Activated naive CD8-positive, alpha-beta T cell treated with anti-CD3 and anti-CD28 coated beads, Interleukin-2, amount 50 U/mL, for 24 hours (primary cell): Measurements from ENCODE around the gene PCYT1B.

ENCODE experiments used
- ATAC-seq: fragments of 150-1000 bp; cut with Tn5 transposase; one replicate; pipeline ENCODE4 v1.10.0; 2021
- DNase-seq: peaks from one replicate; pipeline ENCODE4 v3.0.0; 2021
- H3K27ac Mint-ChIP-seq: one replicate; pipeline ENCODE4 v1.8.0; 2021; ENCODE audit warnings: mild to moderate bottlenecking, mixed read lengths
- H3K27me3 Mint-ChIP-seq: one replicate; pipeline ENCODE4 v1.8.0; 2021; ENCODE audit warnings: mixed read lengths
- H3K36me3 Mint-ChIP-seq: one replicate; pipeline ENCODE4 v1.8.0; 2021; ENCODE audit warnings: low read depth, mixed read lengths
- H3K4me1 Mint-ChIP-seq: one replicate; pipeline ENCODE4 v1.8.0; 2021; ENCODE audit warnings: mixed read lengths
- H3K4me3 Mint-ChIP-seq: one replicate; pipeline ENCODE4 v1.8.0; 2021; ENCODE audit warnings: mild to moderate bottlenecking, moderate library complexity, mixed read lengths
- H3K9me3 Mint-ChIP-seq: one replicate; pipeline ENCODE4 v1.8.0; 2021; ENCODE audit warnings: mixed read lengths

PCYT1B gene

DNA sequence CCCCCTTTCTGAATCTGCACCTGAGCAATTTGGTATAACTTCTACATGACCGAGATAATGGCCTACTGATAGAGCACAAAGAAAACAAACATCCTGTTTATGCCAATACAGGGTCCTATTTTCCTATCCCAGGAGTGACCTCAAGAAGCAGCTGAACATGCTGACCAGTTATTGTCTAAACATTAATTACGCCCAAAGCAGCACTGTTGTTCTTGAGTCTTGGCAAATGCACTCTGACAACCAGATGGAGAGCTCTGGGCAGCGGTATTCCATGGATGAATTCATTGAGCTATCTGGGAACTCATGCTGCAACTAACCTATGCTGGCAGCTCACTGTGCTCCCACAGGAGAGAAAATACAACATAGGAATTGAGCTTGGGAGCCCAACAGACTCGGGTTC lies 52.6 kb downstream of the PCYT1B start:
- no peaks in the 10 kb centered on the region for H3K27me3 Mint-ChIP-seq
- H3K4me1 Mint-ChIP-seq = no peaks in the 10 kb centered on the region
- DNase-seq (no peak), ATAC-seq (no peak)
- H3K36me3 Mint-ChIP-seq = no peaks in the 10 kb centered on the region
- H3K4me3 Mint-ChIP-seq = no peak overlapping the region
- H3K27ac Mint-ChIP-seq = no peak overlapping the region
- no peaks in the 10 kb centered on the region for H3K9me3 Mint-ChIP-seq

DNA sequence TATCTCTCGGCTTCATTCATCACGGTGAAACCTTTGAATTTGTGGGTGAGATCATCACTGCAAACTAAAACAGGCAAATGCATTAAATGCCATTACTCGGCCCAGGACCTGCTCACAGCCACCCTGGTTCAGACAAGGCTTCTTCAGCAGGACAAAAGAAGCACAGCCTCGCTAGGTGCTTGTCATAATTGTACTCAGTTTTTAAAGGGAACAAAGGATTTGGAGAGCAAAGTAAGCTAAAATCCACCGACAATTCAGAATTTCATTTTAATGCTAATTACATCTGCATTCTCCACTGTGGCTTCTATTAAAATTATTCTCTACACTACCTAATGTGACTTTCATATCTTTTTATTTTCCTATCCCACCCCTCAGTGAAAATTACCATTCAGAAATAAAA lies 57.0 kb downstream of the PCYT1B start:
- ATAC-seq (no peak), DNase-seq (no peak)
- H3K4me1 Mint-ChIP-seq = no peaks in the 10 kb centered on the region
- no peaks in the 10 kb centered on the region for H3K9me3 Mint-ChIP-seq
- H3K36me3 Mint-ChIP-seq = no peaks in the 10 kb centered on the region
- no peaks in the 10 kb centered on the region for H3K27me3 Mint-ChIP-seq
- H3K27ac Mint-ChIP-seq = no peak overlapping the region
- no peak overlapping the region for H3K4me3 Mint-ChIP-seq

DNA sequence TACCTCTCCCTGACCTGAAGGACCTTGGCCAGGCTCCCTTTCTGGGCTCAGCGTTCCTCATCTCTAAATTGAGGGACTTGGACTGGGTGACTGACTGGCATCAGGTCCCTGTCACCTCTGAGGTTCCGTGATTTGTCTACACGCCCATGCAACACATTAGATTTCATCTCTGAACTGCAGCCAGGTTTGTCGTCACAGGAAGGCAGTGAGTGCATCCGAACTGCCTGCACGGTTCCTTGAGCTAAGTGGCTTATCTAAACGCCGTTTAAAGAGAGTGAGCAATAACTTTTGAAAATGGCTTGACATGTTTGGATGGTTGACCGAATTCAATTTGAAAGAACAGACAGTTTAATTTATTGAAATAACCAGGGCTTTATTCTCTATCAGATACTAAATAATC lies 70.1 kb downstream of the PCYT1B start:
- Mint-ChIP-seq H3K36me3 (no peaks in the 10 kb centered on the region), H3K4me1 (no peaks in the 10 kb centered on the region), H3K4me3 (no peak overlapping the region), H3K27ac (no peak overlapping the region), H3K9me3 (no peaks in the 10 kb centered on the region), H3K27me3 (no peaks in the 10 kb centered on the region)
- DNase-seq (no peak), ATAC-seq (no peak)

DNA sequence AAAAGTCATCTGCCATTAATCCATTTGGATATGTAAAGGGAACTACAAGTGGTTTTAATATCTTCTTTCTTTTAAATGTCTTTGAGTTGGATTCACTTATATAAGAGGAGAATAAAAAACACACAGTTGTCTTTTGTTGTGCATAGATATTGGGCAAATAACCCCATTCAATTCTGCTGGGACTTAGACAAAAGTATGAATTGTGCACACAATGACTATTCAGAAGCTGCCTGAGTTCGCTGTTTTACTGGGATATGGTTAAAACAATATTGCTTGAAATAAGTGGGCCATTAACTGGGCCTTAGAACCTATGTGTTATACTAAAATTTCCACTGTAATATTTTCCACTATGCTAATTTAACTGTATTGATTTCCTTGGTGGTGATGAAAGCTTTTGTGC lies 71.7 kb downstream of the PCYT1B start:
- DNase-seq (no peak), ATAC-seq (no peak)
- no peaks in the 10 kb centered on the region for H3K27me3 Mint-ChIP-seq
- no peak overlapping the region for H3K27ac Mint-ChIP-seq
- no peaks in the 10 kb centered on the region for H3K36me3 Mint-ChIP-seq
- H3K4me3 Mint-ChIP-seq = no peak overlapping the region
- no peaks in the 10 kb centered on the region for H3K4me1 Mint-ChIP-seq
- H3K9me3 Mint-ChIP-seq = no peaks in the 10 kb centered on the region

DNA sequence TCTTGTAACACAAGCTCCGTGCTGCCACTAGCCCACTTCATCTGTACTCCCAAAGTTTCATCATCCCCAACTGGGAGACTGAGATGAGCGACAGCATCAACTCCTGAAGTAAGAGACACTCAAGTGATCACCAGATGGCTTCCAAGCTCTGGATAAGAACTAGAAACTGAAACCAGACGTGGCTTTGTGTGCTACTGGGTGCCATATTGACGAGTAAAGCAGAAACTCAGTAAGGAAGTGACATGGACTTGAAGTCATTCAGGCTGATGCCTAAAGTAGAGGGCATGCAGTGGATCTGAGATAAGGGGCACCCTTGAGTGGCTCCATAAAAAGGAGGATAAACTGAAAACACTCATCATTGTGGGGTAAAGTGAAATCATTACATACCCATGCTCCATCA lies 72.4 kb downstream of the PCYT1B start:
- Mint-ChIP-seq H3K27ac (no peak overlapping the region), H3K4me3 (no peak overlapping the region), H3K36me3 (no peaks in the 10 kb centered on the region), H3K4me1 (no peaks in the 10 kb centered on the region), H3K27me3 (no peaks in the 10 kb centered on the region), H3K9me3 (no peaks in the 10 kb centered on the region)
- no peak for ATAC-seq
- no peak for DNase-seq

DNA sequence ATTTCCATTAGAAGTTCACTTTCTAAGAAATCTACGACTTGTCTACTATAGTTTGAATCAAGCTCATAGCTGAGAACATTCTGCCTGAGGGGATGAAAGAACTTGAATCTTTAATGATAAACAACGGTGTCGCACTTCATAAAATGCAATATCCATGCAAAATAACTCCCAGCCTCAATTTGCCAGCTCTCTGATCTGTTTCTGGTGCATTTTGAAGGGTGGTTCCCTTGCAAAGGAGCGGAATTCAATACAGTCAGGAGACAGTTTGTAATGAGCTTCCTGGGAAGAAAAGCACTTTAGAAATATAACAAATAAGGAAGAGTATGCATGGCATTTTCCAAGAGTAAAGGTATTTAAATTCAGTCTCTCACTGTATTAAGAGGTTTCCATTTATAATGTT lies 80.0 kb downstream of the PCYT1B start:
- ATAC-seq = no peak
- no peak for DNase-seq
- Mint-ChIP-seq H3K4me3 (no peak overlapping the region), H3K27me3 (no peaks in the 10 kb centered on the region), H3K9me3 (no peaks in the 10 kb centered on the region), H3K4me1 (no peaks in the 10 kb centered on the region), H3K27ac (no peak overlapping the region), H3K36me3 (no peaks in the 10 kb centered on the region)

DNA sequence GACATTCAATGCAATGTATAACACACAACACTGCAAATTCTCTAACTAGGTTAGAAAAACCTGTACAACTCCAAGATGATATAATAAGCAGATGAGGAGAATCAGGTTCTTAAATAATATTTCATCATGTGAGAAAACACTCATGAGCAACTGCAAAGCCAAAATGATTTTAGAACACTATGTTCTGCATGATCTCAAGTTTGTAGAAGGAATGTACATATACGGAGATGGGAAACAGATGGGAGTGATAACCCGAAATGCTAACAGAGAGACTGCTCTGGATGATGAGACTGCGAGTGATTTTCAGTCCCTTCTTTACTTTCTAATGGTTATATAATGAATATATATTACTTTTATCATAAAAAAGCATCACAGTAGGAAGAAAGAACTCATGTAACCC lies 80.9 kb downstream of the PCYT1B start:
- Mint-ChIP-seq H3K4me3 (no peak overlapping the region), H3K27ac (no peak overlapping the region), H3K36me3 (no peaks in the 10 kb centered on the region), H3K27me3 (no peaks in the 10 kb centered on the region), H3K9me3 (no peaks in the 10 kb centered on the region), H3K4me1 (no peaks in the 10 kb centered on the region)
- DNase-seq (no peak), ATAC-seq (no peak)

DNA sequence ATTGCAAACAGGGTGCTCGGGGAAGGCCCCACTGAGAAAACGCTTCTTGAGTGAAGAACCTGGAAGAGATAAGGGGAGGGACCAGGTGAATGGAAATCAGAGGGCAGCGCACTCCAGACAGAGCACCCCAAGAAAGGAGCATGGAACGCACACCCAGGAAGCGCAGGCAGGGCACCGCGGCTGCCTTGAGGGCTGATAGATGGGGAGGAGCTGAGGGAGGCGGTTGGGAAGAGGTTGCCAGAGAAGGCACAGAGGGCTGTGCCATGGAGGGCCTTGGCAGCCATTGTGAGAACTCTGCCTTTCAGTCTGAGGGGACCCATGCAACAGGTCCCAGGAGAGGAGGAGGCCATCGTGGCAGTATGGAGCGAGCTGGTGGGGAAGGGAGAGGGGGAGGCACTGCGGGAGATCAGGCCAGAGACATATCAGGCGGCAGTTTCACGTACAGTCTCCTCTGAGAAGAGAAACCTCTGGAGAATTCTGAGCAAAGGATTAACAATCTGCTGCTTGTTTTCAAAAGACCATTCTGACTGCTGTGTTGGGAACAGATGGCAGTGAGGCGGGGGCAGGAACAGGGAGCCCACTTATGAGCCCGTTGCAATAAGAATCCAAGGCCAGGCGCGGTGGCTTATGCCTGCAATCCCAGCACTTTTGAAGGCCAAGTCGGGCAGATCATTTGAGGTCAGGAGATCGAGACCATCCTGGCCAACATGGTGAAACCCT lies 83.7 kb downstream of the PCYT1B start:
- no peak for ATAC-seq
- Mint-ChIP-seq H3K9me3 (no peaks in the 10 kb centered on the region), H3K27ac (no peak overlapping the region), H3K4me3 (no peak overlapping the region), H3K36me3 (no peaks in the 10 kb centered on the region), H3K27me3 (no peaks in the 10 kb centered on the region), H3K4me1 (no peaks in the 10 kb centered on the region)
- no peak for DNase-seq

DNA sequence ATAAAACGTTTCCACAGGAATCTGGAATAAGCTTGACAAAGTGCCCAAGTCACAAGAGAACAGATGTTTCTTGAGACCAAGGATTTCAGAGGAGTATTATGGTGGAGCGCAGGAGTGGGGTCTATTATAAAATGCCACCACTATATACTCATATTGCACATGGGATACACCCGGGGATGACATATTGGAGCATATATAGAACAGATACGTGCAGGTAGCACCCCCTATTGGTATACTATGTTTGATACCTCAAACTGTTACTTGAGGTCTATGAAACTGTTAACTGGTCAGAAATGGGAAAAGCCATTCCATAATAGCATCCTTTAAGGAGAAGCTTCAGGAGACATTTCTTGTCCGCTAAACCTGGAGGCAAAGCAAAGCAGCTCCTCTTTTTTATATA lies 86.0 kb downstream of the PCYT1B start:
- DNase-seq = no peak
- Mint-ChIP-seq H3K27ac (no peak overlapping the region), H3K4me1 (no peaks in the 10 kb centered on the region), H3K27me3 (no peaks in the 10 kb centered on the region), H3K4me3 (no peak overlapping the region), H3K9me3 (no peaks in the 10 kb centered on the region), H3K36me3 (no peaks in the 10 kb centered on the region)
- no peak for ATAC-seq

DNA sequence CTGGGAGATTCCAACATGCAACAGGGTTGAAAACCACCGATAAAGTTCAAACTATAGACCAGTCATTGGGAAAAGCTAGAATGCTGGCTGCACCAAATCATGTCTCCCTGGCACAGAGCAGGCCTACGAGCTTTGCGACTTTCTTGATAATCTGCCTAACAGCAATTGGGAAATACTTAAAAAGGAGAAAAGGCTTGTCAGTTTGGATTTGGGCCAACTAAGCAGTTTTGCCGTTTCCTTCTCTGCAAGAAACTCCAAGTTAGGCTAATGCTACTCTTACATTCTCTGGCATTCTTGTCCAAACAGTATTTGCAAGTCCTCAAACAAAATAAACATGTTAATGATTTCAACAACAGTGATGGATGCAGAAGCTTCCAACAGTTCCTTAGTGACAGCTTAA lies 94.1 kb downstream of the PCYT1B start:
- H3K36me3 Mint-ChIP-seq = no peaks in the 10 kb centered on the region
- no peak overlapping the region for H3K27ac Mint-ChIP-seq
- no peaks in the 10 kb centered on the region for H3K27me3 Mint-ChIP-seq
- ATAC-seq (no peak), DNase-seq (no peak)
- H3K4me1 Mint-ChIP-seq = no peaks in the 10 kb centered on the region
- no peaks in the 10 kb centered on the region for H3K9me3 Mint-ChIP-seq
- no peak overlapping the region for H3K4me3 Mint-ChIP-seq

DNA sequence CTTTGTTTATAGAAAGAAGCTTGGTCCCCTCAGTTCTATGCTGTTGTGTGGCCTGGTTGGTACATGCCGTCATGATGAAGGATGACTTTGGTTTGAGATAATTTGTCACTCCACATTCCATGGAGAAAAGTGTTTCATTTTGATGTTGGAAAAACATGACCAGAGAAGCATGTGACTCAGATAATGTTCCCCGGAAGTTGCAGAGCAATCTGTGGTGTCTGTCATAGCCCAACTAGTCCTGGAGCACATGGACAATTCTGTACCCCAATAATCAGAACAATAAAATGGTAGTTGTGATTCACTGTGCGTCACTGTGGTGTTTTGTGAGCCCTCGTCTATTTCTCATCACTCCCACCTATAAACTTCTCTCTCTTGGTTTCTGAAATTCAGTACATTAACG lies 97.0 kb downstream of the PCYT1B start:
- DNase-seq = no peak
- Mint-ChIP-seq H3K27ac (no peak overlapping the region), H3K4me1 (no peaks in the 10 kb centered on the region), H3K36me3 (no peaks in the 10 kb centered on the region), H3K27me3 (no peaks in the 10 kb centered on the region), H3K4me3 (no peak overlapping the region), H3K9me3 (no peaks in the 10 kb centered on the region)
- no peak for ATAC-seq

DNA sequence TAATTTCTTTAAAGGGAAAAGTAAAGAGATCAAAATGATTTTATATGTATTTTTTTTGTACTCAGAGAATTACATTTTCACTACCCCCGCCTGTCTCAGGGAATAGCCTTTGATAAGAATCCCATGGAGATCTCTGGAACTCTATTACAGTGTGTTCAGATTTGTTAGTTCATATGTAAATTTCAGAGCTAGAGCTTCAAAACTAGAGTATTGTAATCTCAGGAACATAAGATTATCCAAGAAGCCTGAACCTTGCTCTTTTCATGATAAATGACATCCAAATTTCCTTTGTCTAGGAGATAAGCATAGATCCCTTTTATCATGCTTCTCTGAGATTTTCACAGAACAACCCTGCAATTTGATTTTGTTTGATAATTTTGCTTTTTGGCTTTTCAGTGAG lies 99.2 kb downstream of the PCYT1B start:
- Mint-ChIP-seq H3K4me3 (no peak overlapping the region), H3K36me3 (no peaks in the 10 kb centered on the region), H3K9me3 (no peaks in the 10 kb centered on the region), H3K27ac (no peak overlapping the region), H3K27me3 (no peaks in the 10 kb centered on the region), H3K4me1 (no peaks in the 10 kb centered on the region)
- DNase-seq (no peak), ATAC-seq (no peak)

DNA sequence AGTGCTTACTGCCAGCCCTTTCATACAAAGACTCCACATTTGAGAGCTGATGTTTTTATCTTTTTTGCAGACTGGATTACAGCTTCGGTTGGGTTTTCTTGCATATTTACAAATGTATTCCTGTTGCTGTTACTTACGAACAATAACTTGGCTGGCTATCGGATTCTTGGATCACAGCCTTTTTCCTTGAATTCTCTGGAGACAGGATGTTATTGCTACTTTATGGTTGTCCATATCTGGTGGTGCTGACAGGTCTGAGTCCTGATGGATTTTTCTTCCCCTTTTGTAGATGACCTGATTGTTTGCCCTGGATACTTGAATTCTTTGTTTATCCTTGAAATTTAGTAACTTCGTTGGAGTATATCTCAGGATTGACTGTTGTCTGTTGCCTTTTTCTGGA lies 104.4 kb downstream of the PCYT1B start:
- H3K9me3 Mint-ChIP-seq = no peaks in the 10 kb centered on the region
- H3K4me3 Mint-ChIP-seq = no peak overlapping the region
- H3K27ac Mint-ChIP-seq = no peak overlapping the region
- no peak for ATAC-seq
- DNase-seq = no peak
- H3K36me3 Mint-ChIP-seq = peaks cover 10% of the 10 kb centered on the region
- no peaks in the 10 kb centered on the region for H3K4me1 Mint-ChIP-seq
- H3K27me3 Mint-ChIP-seq = no peaks in the 10 kb centered on the region

DNA sequence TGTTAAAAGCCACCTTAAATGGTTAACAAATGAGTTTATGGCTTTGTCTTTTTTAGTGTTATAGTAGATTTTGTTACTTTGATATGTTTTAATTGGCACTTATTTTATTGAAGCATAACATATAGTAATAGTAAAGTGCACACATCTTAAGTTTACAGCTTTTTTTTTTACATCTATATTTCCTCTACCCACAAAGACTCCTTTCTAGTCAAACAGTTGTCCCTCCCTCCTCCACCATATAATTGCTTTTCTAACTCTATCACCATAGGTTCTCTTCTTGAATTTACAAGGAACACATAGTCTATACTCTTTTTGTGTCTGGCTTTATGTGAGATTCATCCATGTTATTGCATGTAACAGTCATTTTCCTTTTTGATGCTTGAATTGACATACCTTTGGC lies 110.6 kb downstream of the PCYT1B start:
- DNase-seq (no peak), ATAC-seq (no peak)
- Mint-ChIP-seq H3K27me3 (no peaks in the 10 kb centered on the region), H3K36me3 (peaks cover 17% of the 10 kb centered on the region), H3K9me3 (no peaks in the 10 kb centered on the region), H3K4me3 (no peak overlapping the region), H3K27ac (no peak overlapping the region), H3K4me1 (no peaks in the 10 kb centered on the region)

DNA sequence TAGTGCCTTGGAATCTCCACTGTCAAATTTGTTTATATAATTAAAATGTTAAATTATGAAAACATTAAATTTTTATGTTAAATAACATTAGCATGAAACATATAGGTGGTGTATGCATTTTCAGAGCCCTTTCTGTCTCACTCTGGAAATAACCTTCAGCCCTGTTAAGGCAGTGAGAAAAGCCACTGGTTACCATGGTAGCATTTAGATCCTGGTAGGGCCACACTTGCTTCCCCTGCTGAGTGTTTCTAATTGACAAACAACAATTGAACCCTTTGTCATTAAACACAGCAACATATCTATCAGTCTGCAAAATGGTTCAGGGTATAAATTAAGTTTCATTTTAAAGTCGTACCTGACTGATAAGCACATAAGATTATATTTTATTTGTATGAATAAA lies 118.5 kb downstream of the PCYT1B start:
- Mint-ChIP-seq H3K4me3 (no peak overlapping the region), H3K9me3 (no peaks in the 10 kb centered on the region), H3K4me1 (no peaks in the 10 kb centered on the region), H3K36me3 (peaks cover 10% of the 10 kb centered on the region), H3K27ac (no peak overlapping the region), H3K27me3 (no peaks in the 10 kb centered on the region)
- DNase-seq = no peak
- no peak for ATAC-seq

DNA sequence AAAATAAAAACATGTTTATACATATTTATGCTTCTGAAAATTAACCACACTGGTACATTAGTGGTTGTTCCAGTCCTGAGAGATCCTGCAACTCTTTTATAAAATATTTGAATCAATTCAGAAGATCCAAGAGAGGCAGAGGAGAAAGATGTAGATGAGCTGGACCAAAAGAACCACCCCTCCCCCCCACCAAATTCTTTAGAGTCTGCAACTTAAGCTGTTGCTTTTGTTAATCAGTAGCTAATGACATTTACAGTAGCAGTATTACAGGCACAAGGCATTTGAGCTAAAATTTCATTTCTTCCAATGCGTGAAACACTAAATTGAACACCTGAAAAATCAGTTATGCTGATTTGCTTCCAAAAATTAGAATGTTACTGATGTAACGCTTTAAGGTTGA lies 120.5 kb downstream of the PCYT1B start:
- peaks cover 11% of the 10 kb centered on the region for H3K36me3 Mint-ChIP-seq
- no peak overlapping the region for H3K4me3 Mint-ChIP-seq
- no peak overlapping the region for H3K27ac Mint-ChIP-seq
- DNase-seq = no peak
- no peaks in the 10 kb centered on the region for H3K9me3 Mint-ChIP-seq
- no peaks in the 10 kb centered on the region for H3K4me1 Mint-ChIP-seq
- no peaks in the 10 kb centered on the region for H3K27me3 Mint-ChIP-seq
- no peak for ATAC-seq
